Osteoblast (primary cell): ENCODE measurements around the gene TRANK1. TPM values are rescaled to one million over a fixed set of nuclear protein-coding genes. Genes with fewer than 3 reads are reported as not detected.

Experiments used
- DNase-seq: peaks from one replicate; pipeline ENCODE4 v3.0.0; 2011; ENCODE audit warnings: low spot score, mixed read lengths; ENCODE audit not compliant: insufficient read length; ENCODE audit errors: missing footprints
- H2AFZ ChIP-seq: 2 replicates; pipeline ENCODE4 v1.6.0; 2011; ENCODE audit warnings: mild to moderate bottlenecking, low read length
- H3K27ac ChIP-seq: 2 replicates; pipeline ENCODE4 v1.5.1; 2011; ENCODE audit warnings: mild to moderate bottlenecking, low read depth, low read length, moderate library complexity
- H3K27me3 ChIP-seq: 2 replicates; pipeline ENCODE4 v1.6.0; 2012; ENCODE audit warnings: mild to moderate bottlenecking, control low read depth, inconsistent platforms, low read length, moderate library complexity; ENCODE audit not compliant: insufficient read depth
- H3K36me3 ChIP-seq: 2 replicates; pipeline ENCODE4 v1.5.1; 2011; ENCODE audit warnings: mild to moderate bottlenecking, low read length, control low read depth, moderate library complexity; ENCODE audit not compliant: insufficient read depth
- H3K4me1 ChIP-seq: 2 replicates; pipeline ENCODE4 v1.5.1; 2011; ENCODE audit warnings: mild to moderate bottlenecking, low read length, control low read depth, moderate library complexity; ENCODE audit not compliant: insufficient read depth
- H3K4me2 ChIP-seq: 2 replicates; pipeline ENCODE4 v1.6.0; 2011; ENCODE audit warnings: mild to moderate bottlenecking, low read length; ENCODE audit not compliant: insufficient read depth
- H3K4me3 ChIP-seq: fragments of 200-600 bp; sonication (generic); 3 replicates; pipeline ENCODE4 v1.5.1; 2012; ENCODE audit warnings: mild to moderate bottlenecking, low read length, inconsistent platforms; ENCODE audit not compliant: insufficient read depth
- H3K79me2 ChIP-seq: 2 replicates; pipeline ENCODE4 v1.6.0; 2012; ENCODE audit warnings: mild to moderate bottlenecking, low read length, control low read depth, inconsistent platforms; ENCODE audit not compliant: insufficient read depth
- H3K9me3 ChIP-seq: 2 replicates; pipeline ENCODE4 v1.5.1; 2011; ENCODE audit warnings: low read depth, low read length, control low read depth
- H4K20me1 ChIP-seq: 2 replicates; pipeline ENCODE4 v1.6.0; 2012; ENCODE audit warnings: mild to moderate bottlenecking, low read length, control low read depth; ENCODE audit not compliant: insufficient read depth
- CTCF ChIP-seq: IDR thresholded peaks from 2 replicates; pipeline ENCODE4 v1.5.1; 2011; ENCODE audit warnings: mild to moderate bottlenecking, low read depth, low read length, moderate library complexity; ENCODE audit errors: extremely low read depth
- total RNA-seq: library from RNA; depleted of rRNA; stranded (reverse); fragments of >200 nt; gene quantifications from 2 replicates; pipeline ENCODE4 v1.2.3, GENCODE V29; 2012

Gene TRANK1
- total RNA-seq: 29.8 and 30.8 TPM in 2 replicates

- Histone ChIP-seq H3K4me2 (peak within 1 kb of the TSS; percentile 77), H3K27ac (peak within 1 kb of the TSS; percentile 41), H3K4me3 (peak within 1 kb of the TSS; percentile 81), H2AFZ (peak within 1 kb of the TSS; percentile 91), H4K20me1 (peaks cover 3% of the 10 kb centered on the region), H3K36me3 (no peaks in the 10 kb centered on the region), H3K79me2 (peaks cover 23% of the 10 kb centered on the region), H3K9me3 (no peaks in the 10 kb centered on the region), H3K4me1 (peaks cover 16% of the 10 kb centered on the region), H3K27me3 (no peaks in the 10 kb centered on the region)
- no peak for TF ChIP-seq CTCF
- peak; percentile 89 for DNase-seq
Measured at GRCh38 chr3:36944641-36945270, at the start of gene TRANK1. TSS of gene TRANK1 (minus strand) at chr3:36945054. CDS start at chr3:36944809, 245 bp downstream.

GRCh38 chr3:36993326-36994283, 48.8 kb upstream of the TRANK1 start, which contains the start of gene MLH1:
TSS of gene MLH1 (plus strand) at chr3:36993518. CDS start at chr3:36993548, 30 bp downstream.
- Histone ChIP-seq H3K9me3 (no peaks in the 10 kb centered on the region), H3K4me3 (peak within 1 kb of the TSS; percentile 85), H4K20me1 (peaks cover 23% of the 10 kb centered on the region), H3K79me2 (peaks cover 67% of the 10 kb centered on the region), H3K27me3 (no peaks in the 10 kb centered on the region), H3K4me2 (peak within 1 kb of the TSS; percentile 97), H3K27ac (peak within 1 kb of the TSS; percentile 96), H3K4me1 (peaks cover 38% of the 10 kb centered on the region), H2AFZ (peak within 1 kb of the TSS; percentile 93), H3K36me3 (peaks cover 37% of the 10 kb centered on the region)
- DNase-seq: peak; percentile 94
- TF ChIP-seq CTCF: no peak

- TF ChIP-seq CTCF: no peak
- peak within 1 kb of the TSS; percentile 97 for H3K4me2 ChIP-seq
- DNase-seq: peak; percentile 96
- H3K36me3 ChIP-seq: peaks cover 32% of the 10 kb centered on the region
- H2AFZ ChIP-seq: peak within 1 kb of the TSS; percentile 93
- no peaks in the 10 kb centered on the region for H3K27me3 ChIP-seq
- no peaks in the 10 kb centered on the region for H3K9me3 ChIP-seq
- H4K20me1 ChIP-seq: peaks cover 27% of the 10 kb centered on the region
- H3K79me2 ChIP-seq: peaks cover 65% of the 10 kb centered on the region
- peak within 1 kb of the TSS; percentile 96 for H3K27ac ChIP-seq
- H3K4me3 ChIP-seq: peak within 1 kb of the TSS; percentile 85
- H3K4me1 ChIP-seq: peaks cover 38% of the 10 kb centered on the region
Measured at GRCh38 chr3:36992806-36993325, 48.0 kb upstream of the TRANK1 start, which contains the start of gene EPM2AIP1. TSS of gene EPM2AIP1 (minus strand) at chr3:36993131. CDS start at chr3:36993077, 54 bp downstream.
